ENCODE measurements around the gene PARN.
"Not testable (repeated sequence)": the region's sequence is repeated elsewhere in the genome, so short reads cannot be mapped to it uniquely, and the experiment has no call there.

The PARN gene

GRCh38 chr16:14574698-14575415 lies 55.2 kb downstream of the PARN start:
- DNase-seq (ENCODE audit: low spot score), result not testable (repeated sequence)

- no peak for DNase-seq (ENCODE audit: low spot score)
Observed at GRCh38 chr16:14572535-14572934, 57.5 kb downstream of the PARN start.

- DNase-seq (ENCODE audit: low spot score), result no peak
Observed at GRCh38 chr16:14569213-14569612, 60.8 kb downstream of the PARN start.

- no peak for DNase-seq (ENCODE audit: low spot score)
Observed at GRCh38 chr16:14566599-14566998, 63.5 kb downstream of the PARN start.

- no peak for DNase-seq (ENCODE audit: low spot score)
Observed at GRCh38 chr16:14565688-14566025, 64.4 kb downstream of the PARN start.

GRCh38 chr16:14564861-14565687 lies 65.0 kb downstream of the PARN start:
- no peak for DNase-seq (ENCODE audit: low spot score)

- DNase-seq (ENCODE audit: low spot score), result no peak
Observed at GRCh38 chr16:14564323-14564722, 65.7 kb downstream of the PARN start.

GRCh38 chr16:14562691-14563491 lies 67.2 kb downstream of the PARN start:
- DNase-seq (ENCODE audit: low spot score), result no peak

GRCh38 chr16:14560523-14560922 lies 69.5 kb downstream of the PARN start:
- no peak for DNase-seq (ENCODE audit: low spot score)

GRCh38 chr16:14559809-14560241 lies 70.2 kb downstream of the PARN start:
- no peak for DNase-seq (ENCODE audit: low spot score)

GRCh38 chr16:14553447-14553846 lies 76.6 kb downstream of the PARN start:
- DNase-seq (ENCODE audit: low spot score), result no peak

GRCh38 chr16:14549789-14550153 lies 80.3 kb downstream of the PARN start:
- no peak for DNase-seq (ENCODE audit: low spot score)

GRCh38 chr16:14548933-14549788 lies 80.9 kb downstream of the PARN start:
- no peak for DNase-seq (ENCODE audit: low spot score)

GRCh38 chr16:14545346-14545884 lies 84.6 kb downstream of the PARN start:
- DNase-seq (ENCODE audit: low spot score), result no peak

GRCh38 chr16:14544846-14545245 lies 85.2 kb downstream of the PARN start:
- not testable (repeated sequence) for DNase-seq (ENCODE audit: low spot score)

GRCh38 chr16:14539631-14540030 lies 90.4 kb downstream of the PARN start:
- DNase-seq (ENCODE audit: low spot score), result no peak

GRCh38 chr16:14539156-14539555 lies 90.9 kb downstream of the PARN start:
- no peak for DNase-seq (ENCODE audit: low spot score)

GRCh38 chr16:14538604-14539003 lies 91.5 kb downstream of the PARN start:
- DNase-seq (ENCODE audit: low spot score), result no peak

- no peak for DNase-seq (ENCODE audit: low spot score)
Observed at GRCh38 chr16:14531613-14532012, 98.4 kb downstream of the PARN start.

- no peak for DNase-seq (ENCODE audit: low spot score)
Observed at GRCh38 chr16:14531101-14531500, 99.0 kb downstream of the PARN start.

- no peak for DNase-seq (ENCODE audit: low spot score)
Observed at GRCh38 chr16:14530046-14530445, 100.0 kb downstream of the PARN start.
